ENCODE measurements around the gene EXOC6. TPM values are rescaled to one million over a fixed set of nuclear protein-coding genes. Genes with fewer than 3 reads are reported as not detected.

The EXOC6 gene
- total and polyA plus RNA-seq, 10 of the 15 experiments (the other 5 are each of a cell fraction or from before 2014, with no cell fraction given), result 7.6 to 53.8 (median 13.3) TPM

DNA sequence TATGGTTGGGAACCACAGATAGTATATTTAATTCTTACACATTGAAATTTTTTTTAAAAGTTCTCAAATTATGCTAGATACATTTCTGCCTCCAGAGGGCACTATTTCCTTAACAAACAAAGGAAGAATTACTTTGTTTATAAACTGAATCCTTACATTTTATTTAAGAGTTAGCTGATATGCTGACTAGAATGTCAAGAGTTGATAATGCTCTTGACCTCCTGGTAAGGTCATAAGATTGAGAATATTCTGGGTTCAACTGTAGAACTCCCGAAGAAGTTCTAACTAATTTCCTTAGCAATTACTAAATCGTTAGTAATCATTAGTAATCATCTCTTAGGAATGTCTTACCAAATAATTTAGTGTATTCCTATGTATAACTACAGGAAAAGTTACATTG is 117.0 kb downstream of the EXOC6 start (continued):
- TF ChIP-seq, protein P1, sequence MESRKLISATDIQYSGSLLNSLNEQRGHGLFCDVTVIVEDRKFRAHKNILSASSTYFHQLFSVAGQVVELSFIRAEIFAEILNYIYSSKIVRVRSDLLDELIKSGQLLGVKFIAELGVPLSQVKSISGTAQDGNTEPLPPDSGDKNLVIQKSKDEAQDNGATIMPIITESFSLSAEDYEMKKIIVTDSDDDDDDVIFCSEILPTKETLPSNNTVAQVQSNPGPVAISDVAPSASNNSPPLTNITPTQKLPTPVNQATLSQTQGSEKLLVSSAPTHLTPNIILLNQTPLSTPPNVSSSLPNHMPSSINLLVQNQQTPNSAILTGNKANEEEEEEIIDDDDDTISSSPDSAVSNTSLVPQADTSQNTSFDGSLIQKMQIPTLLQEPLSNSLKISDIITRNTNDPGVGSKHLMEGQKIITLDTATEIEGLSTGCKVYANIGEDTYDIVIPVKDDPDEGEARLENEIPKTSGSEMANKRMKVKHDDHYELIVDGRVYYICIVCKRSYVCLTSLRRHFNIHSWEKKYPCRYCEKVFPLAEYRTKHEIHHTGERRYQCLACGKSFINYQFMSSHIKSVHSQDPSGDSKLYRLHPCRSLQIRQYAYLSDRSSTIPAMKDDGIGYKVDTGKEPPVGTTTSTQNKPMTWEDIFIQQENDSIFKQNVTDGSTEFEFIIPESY (IDR thresholded peaks at IDR 0.05), result no peak
- TF ChIP-seq RAD21 (IDR thresholded peaks at IDR 0.05; ENCODE audit: insufficient read depth, low read depth, low read length), result peak; percentile 36; the same call in 1 of the 2 replicates
- no peak for TF ChIP-seq MEF2B (IDR thresholded peaks at IDR 0.05; ENCODE audit: partially characterized antibody, poor library complexity, severe bottlenecking)
- no peak for TF ChIP-seq FOXM1 (IDR thresholded peaks at IDR 0.05; ENCODE audit: low read depth, low read length)

DNA sequence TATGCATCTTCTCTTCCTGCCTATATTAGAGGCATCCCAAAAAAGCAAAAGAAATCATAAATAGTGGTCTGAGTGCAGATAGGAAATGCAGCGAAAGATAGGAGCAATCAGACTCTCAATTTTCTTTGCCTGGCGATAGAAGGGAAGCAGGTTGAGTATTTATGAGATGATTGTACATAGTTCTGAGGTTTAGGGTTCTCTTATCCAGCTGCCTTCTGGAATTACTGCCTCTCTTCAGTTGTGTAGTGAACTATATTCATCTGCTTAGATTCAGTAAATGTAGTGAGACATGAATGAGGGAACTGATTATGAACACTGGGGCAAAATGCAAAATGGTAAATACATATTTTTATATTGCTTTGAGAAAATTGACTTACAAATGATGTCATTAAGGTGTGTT is 119.3 kb downstream of the EXOC6 start:
- no peak for DNase-seq (ENCODE audit: low read depth, low spot score)
- no TSS peak for BruUV-seq (replicated peaks)
- intact Hi-C loops (cut with micrococcal nuclease; ENCODE audit: unreplicated experiment), result loop anchor here (5.0 kb wide), 3 partner anchors 70 to 385 kb away; no protein-coding TSS in a partner anchor
- Histone ChIP-seq H4K20me1 (ENCODE audit: control insufficient read depth, insufficient read depth) (no peaks in the 10 kb centered on the region), H3K9me3 (replicated peaks; ENCODE audit: control insufficient read depth, insufficient read depth, low read length) (no peaks in the 10 kb centered on the region), H3K4me1 (ENCODE audit: control insufficient read depth, insufficient read depth, low read length) (no peaks in the 10 kb centered on the region), H3K36me3 (ENCODE audit: control insufficient read depth in 2 of 2, insufficient read depth in 2 of 2, low read length in 1 of 2) (no peaks in the 10 kb centered on the region), H3K9ac (ENCODE audit: control insufficient read depth, insufficient read depth, low read length) (no peak overlapping the region), H3K27ac (ENCODE audit: control insufficient read depth, insufficient read depth) (no peak overlapping the region), H3K4me2 (ENCODE audit: control insufficient read depth, insufficient read depth) (no peak overlapping the region), H3K79me2 (ENCODE audit: control insufficient read depth, insufficient read depth, low read length) (no peaks in the 10 kb centered on the region), H3K27me3 (replicated peaks in 1 of 2; ENCODE audit: control insufficient read depth in 2 of 2, insufficient read depth in 2 of 2, low read length in 1 of 2) (no peaks in the 10 kb centered on the region), H2AFZ (ENCODE audit: control insufficient read depth, low read depth, low read length) (no peak overlapping the region), H3K4me3 (no peak overlapping the region)
- ChIA-PET POLR2A (no interaction called here), CTCF (interaction anchor here (0.7 to 1.0 kb wide), 4 partner anchors 12 to 125 kb away, joined by 3 read pairs; no protein-coding TSS in a partner anchor), RAD21 (ENCODE audit: unreplicated experiment) (interaction anchor here (0.6 to 1.2 kb wide), 2 partner anchors 30 to 71 kb away, joined by 3 to 4 read pairs; no protein-coding TSS in a partner anchor), SMC1A (ENCODE audit: uncharacterized antibody, unreplicated experiment) (interaction anchor here (1.0 to 1.2 kb wide), 2 partner anchors 72 to 383 kb away, joined by 3 read pairs; no protein-coding TSS in a partner anchor)
- in situ Hi-C loops (cut with MboI), result no loop called here
- WGBS (ENCODE audit: insufficient coverage, insufficient replicate concordance, low lambda C conversion rate, missing lambda C conversion rate), result 100% methylated on average over 2 of the region's 2 CpGs
- no peak for FAIRE-seq
- ATAC-seq, result no peak
- TF ChIP-seq DPF2 (IDR thresholded peaks at IDR 0.05) (no peak), EGR1 (IDR thresholded peaks at IDR 0.05; ENCODE audit: borderline replicate concordance in 1 of 2, low read depth in 2 of 2, low read length in 2 of 2) (no peak), ZNF384 (IDR thresholded peaks at IDR 0.05; ENCODE audit: borderline replicate concordance, low read depth, low read length) (no peak), NFXL1 (IDR thresholded peaks at IDR 0.05; ENCODE audit: borderline replicate concordance) (no peak), RUNX3 (IDR thresholded peaks at IDR 0.05; ENCODE audit: low read length) (no peak), CBX5 (IDR thresholded peaks at IDR 0.05; ENCODE audit: low read depth) (no peak)
